DOHH2 (cell line): ENCODE data around the gene FKTN.

Experiments used
- EZH2phosphoT487 ChIP-seq: fragments of 200-600 bp; sonication (generic); IDR thresholded peaks from 2 replicates; pipeline ENCODE4 v1.6.1; 2017; ENCODE audit warnings: borderline replicate concordance, mild to moderate bottlenecking, antibody characterized with exemption, low read length, moderate library complexity, mixed read lengths
- TF ChIP-seq, protein P1 (sequence below): fragments of 200-600 bp; sonication (generic); IDR thresholded peaks from one replicate; pipeline ENCODE4 v1.5.1; 2014; ENCODE audit warnings: antibody characterized with exemption, mild to moderate bottlenecking, low read depth, low read length; ENCODE audit not compliant: poor library complexity, severe bottlenecking

DNA sequence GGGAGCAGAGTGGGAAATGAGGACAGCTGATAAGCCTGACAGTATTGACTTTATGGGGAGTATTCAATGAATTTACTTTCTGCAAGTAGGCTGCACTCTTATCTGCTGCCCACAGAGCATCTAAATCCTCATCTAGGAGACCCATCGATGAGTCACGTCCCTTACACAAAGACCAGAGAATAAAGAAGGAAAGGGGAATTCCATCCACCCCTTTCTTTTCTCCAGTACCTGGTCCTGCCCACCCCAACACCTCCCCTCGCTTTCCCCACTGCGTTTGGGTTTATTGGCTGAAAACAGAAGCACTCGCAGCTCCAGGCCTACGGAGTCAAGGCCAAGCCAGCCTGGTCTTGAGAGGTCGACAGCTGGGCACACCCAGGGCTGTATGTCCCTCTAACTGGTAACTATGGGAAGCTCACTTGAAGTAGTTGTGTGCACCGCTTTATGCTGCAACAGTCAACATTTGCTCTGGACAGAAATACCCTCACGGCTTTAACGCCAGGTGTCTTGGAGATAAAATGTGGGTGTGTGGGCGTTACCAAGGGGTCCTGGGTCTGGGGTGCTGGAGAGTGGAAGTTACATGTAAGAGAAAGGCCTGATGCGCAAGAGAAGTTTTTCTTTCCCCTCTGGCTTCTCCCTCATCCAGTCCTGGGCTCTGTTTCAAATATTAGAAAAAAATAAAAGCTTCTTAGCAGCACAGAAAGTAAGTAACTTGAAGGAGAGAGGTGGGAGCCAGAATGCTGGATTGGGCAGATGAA lies 89.8 kb downstream of the FKTN start:
- TF ChIP-seq, protein P1, sequence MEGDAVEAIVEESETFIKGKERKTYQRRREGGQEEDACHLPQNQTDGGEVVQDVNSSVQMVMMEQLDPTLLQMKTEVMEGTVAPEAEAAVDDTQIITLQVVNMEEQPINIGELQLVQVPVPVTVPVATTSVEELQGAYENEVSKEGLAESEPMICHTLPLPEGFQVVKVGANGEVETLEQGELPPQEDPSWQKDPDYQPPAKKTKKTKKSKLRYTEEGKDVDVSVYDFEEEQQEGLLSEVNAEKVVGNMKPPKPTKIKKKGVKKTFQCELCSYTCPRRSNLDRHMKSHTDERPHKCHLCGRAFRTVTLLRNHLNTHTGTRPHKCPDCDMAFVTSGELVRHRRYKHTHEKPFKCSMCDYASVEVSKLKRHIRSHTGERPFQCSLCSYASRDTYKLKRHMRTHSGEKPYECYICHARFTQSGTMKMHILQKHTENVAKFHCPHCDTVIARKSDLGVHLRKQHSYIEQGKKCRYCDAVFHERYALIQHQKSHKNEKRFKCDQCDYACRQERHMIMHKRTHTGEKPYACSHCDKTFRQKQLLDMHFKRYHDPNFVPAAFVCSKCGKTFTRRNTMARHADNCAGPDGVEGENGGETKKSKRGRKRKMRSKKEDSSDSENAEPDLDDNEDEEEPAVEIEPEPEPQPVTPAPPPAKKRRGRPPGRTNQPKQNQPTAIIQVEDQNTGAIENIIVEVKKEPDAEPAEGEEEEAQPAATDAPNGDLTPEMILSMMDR: no peak
- TF ChIP-seq EZH2phosphoT487: no peak
